K562 (cell line): ENCODE results near the gene DENND1A.

ENCODE experiments used
- EP300 ChIP-seq: IDR thresholded peaks from 2 replicates; pipeline ENCODE4 v1.6.1; 2012; ENCODE audit warnings: low read length, improper control_type of control experiment
- EZH2 ChIP-seq: IDR thresholded peaks from 2 replicates; pipeline ENCODE4 v1.6.1; 2012; ENCODE audit warnings: low read depth, mild to moderate bottlenecking, inconsistent platforms, low read length, borderline replicate concordance
- HINFP ChIP-seq: fragments of 450-650 bp; conservative IDR thresholded peaks from 2 replicates; pipeline ENCODE4 v1.6.1; 2016; ENCODE audit warnings: missing genetic modification characterization, low read depth, mild to moderate bottlenecking, control low read depth, missing compliant biosample characterization
- HOMEZ ChIP-seq: fragments of 250-450 bp; sonication (Bioruptor Pico); IDR thresholded peaks from 2 replicates; pipeline ENCODE4 v1.4.0; 2020; ENCODE audit warnings: mild to moderate bottlenecking, moderate library complexity
- KDM1A ChIP-seq, 2 experiments: fragments of 450-650 bp; IDR thresholded peaks; 2 replicates each; pipeline ENCODE4 v1.6.1; 2016; ENCODE audit warnings: mild to moderate bottlenecking in 2 of 2
- KLF16 ChIP-seq: IDR thresholded peaks from 2 replicates; pipeline ENCODE4 v1.6.1; 2016; ENCODE audit warnings: antibody characterized with exemption
- SMAD3 ChIP-seq: fragments of 450-650 bp; formaldehyde crosslinking; conservative IDR thresholded peaks from 2 replicates; pipeline ENCODE4 v1.4.0; 2020; ENCODE audit warnings: mild to moderate bottlenecking
- SMARCC2 ChIP-seq: fragments of 450-650 bp; IDR thresholded peaks from 2 replicates; pipeline ENCODE4 v1.6.1; 2017; ENCODE audit warnings: antibody characterized with exemption, moderate library complexity, mild to moderate bottlenecking, low read depth
- SP1 ChIP-seq: sonication (generic); formaldehyde crosslinking; IDR thresholded peaks from 2 replicates; pipeline ENCODE4 v1.8.1; 2022; ENCODE audit warnings: mild to moderate bottlenecking, missing genetic modification reagents
- ZC3H8 ChIP-seq: fragments of 450-650 bp; IDR thresholded peaks from 2 replicates; pipeline ENCODE4 v1.6.1; 2017
- ZNF668 ChIP-seq: fragments of 250-450 bp; sonication (Bioruptor Pico); IDR thresholded peaks from 2 replicates; pipeline ENCODE4 v1.8.0; 2022; ENCODE audit warnings: mild to moderate bottlenecking, inconsistent platforms
- TF ChIP-seq, protein P1 (sequence below): fragments of 150-350 bp; IDR thresholded peaks from 2 replicates; pipeline ENCODE4 v1.6.1; 2014; ENCODE audit warnings: low read depth, mild to moderate bottlenecking, low read length, borderline replicate concordance
- TF ChIP-seq, protein P2 (sequence below), 3 experiments: IDR thresholded peaks in 2 of 3; conservative IDR thresholded peaks in 1 of 3; 2 replicates each; pipeline ENCODE4 v1.5.1; 2011 to 2012; ENCODE audit warnings: low read length in 3 of 3, mild to moderate bottlenecking in 3 of 3, control low read depth in 2 of 3, improper control_type of control experiment in 1 of 3, inconsistent platforms in 1 of 3, low read depth in 1 of 3, mixed read lengths in 1 of 3, moderate library complexity in 1 of 3; ENCODE audit not compliant: insufficient read depth in 2 of 3
- TF ChIP-seq, protein P3 (sequence below), 2 experiments: IDR thresholded peaks; 2 replicates each; pipeline ENCODE4 v1.6.1; 2012; ENCODE audit warnings: improper control_type of control experiment in 2 of 2, low read depth in 2 of 2, low read length in 2 of 2, borderline replicate concordance in 1 of 2

GRCh38 chr9:123965801-123966686, 36.1 kb upstream of the DENND1A start:
- TF ChIP-seq HOMEZ (no peak), KLF16 (no peak), SMAD3 (no peak), ZC3H8 (no peak), SMARCC2 (no peak), ZNF668 (CRISPR knock-in tag) (no peak), KDM1A (IDR thresholded peaks at IDR 0.05) (no peak), EP300 (no peak), HINFP (tag) (no peak), EZH2 (no peak), SP1 (CRISPR knock-in tag) (no peak)
- TF ChIP-seq, protein P1, sequence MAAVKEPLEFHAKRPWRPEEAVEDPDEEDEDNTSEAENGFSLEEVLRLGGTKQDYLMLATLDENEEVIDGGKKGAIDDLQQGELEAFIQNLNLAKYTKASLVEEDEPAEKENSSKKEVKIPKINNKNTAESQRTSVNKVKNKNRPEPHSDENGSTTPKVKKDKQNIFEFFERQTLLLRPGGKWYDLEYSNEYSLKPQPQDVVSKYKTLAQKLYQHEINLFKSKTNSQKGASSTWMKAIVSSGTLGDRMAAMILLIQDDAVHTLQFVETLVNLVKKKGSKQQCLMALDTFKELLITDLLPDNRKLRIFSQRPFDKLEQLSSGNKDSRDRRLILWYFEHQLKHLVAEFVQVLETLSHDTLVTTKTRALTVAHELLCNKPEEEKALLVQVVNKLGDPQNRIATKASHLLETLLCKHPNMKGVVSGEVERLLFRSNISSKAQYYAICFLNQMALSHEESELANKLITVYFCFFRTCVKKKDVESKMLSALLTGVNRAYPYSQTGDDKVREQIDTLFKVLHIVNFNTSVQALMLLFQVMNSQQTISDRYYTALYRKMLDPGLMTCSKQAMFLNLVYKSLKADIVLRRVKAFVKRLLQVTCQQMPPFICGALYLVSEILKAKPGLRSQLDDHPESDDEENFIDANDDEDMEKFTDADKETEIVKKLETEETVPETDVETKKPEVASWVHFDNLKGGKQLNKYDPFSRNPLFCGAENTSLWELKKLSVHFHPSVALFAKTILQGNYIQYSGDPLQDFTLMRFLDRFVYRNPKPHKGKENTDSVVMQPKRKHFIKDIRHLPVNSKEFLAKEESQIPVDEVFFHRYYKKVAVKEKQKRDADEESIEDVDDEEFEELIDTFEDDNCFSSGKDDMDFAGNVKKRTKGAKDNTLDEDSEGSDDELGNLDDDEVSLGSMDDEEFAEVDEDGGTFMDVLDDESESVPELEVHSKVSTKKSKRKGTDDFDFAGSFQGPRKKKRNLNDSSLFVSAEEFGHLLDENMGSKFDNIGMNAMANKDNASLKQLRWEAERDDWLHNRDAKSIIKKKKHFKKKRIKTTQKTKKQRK, result no peak
- TF ChIP-seq, protein P2, sequence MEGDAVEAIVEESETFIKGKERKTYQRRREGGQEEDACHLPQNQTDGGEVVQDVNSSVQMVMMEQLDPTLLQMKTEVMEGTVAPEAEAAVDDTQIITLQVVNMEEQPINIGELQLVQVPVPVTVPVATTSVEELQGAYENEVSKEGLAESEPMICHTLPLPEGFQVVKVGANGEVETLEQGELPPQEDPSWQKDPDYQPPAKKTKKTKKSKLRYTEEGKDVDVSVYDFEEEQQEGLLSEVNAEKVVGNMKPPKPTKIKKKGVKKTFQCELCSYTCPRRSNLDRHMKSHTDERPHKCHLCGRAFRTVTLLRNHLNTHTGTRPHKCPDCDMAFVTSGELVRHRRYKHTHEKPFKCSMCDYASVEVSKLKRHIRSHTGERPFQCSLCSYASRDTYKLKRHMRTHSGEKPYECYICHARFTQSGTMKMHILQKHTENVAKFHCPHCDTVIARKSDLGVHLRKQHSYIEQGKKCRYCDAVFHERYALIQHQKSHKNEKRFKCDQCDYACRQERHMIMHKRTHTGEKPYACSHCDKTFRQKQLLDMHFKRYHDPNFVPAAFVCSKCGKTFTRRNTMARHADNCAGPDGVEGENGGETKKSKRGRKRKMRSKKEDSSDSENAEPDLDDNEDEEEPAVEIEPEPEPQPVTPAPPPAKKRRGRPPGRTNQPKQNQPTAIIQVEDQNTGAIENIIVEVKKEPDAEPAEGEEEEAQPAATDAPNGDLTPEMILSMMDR (IDR thresholded peaks at IDR 0.05 in 2 of 3, conservative IDR thresholded peaks at IDR 0.05 in 1 of 3; ENCODE audit: insufficient read depth in 2 of 3, low read depth in 1 of 3, low read length in 3 of 3), result no peak
- TF ChIP-seq, protein P3, sequence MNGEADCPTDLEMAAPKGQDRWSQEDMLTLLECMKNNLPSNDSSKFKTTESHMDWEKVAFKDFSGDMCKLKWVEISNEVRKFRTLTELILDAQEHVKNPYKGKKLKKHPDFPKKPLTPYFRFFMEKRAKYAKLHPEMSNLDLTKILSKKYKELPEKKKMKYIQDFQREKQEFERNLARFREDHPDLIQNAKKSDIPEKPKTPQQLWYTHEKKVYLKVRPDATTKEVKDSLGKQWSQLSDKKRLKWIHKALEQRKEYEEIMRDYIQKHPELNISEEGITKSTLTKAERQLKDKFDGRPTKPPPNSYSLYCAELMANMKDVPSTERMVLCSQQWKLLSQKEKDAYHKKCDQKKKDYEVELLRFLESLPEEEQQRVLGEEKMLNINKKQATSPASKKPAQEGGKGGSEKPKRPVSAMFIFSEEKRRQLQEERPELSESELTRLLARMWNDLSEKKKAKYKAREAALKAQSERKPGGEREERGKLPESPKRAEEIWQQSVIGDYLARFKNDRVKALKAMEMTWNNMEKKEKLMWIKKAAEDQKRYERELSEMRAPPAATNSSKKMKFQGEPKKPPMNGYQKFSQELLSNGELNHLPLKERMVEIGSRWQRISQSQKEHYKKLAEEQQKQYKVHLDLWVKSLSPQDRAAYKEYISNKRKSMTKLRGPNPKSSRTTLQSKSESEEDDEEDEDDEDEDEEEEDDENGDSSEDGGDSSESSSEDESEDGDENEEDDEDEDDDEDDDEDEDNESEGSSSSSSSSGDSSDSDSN (IDR thresholded peaks at IDR 0.05; ENCODE audit: borderline replicate concordance in 1 of 2, low read depth in 2 of 2, low read length in 2 of 2), result no peak
